PC-3 (cell line): ENCODE measurements around the gene SERPING1.

Experiments
- EZH2 ChIP-seq: fragments of 300-600 bp; sonication (generic); IDR thresholded peaks from one replicate; pipeline ENCODE4 v1.6.1; 2017; ENCODE audit warnings: antibody characterized with exemption, mild to moderate bottlenecking, low read length; ENCODE audit not compliant: unreplicated experiment
- TF ChIP-seq, protein P1 (sequence below): fragments of 300-600 bp; sonication (generic); conservative IDR thresholded peaks from 2 replicates; pipeline ENCODE4 v1.5.1; 2017; ENCODE audit warnings: antibody characterized with exemption, low read depth, mild to moderate bottlenecking, low read length

DNA sequence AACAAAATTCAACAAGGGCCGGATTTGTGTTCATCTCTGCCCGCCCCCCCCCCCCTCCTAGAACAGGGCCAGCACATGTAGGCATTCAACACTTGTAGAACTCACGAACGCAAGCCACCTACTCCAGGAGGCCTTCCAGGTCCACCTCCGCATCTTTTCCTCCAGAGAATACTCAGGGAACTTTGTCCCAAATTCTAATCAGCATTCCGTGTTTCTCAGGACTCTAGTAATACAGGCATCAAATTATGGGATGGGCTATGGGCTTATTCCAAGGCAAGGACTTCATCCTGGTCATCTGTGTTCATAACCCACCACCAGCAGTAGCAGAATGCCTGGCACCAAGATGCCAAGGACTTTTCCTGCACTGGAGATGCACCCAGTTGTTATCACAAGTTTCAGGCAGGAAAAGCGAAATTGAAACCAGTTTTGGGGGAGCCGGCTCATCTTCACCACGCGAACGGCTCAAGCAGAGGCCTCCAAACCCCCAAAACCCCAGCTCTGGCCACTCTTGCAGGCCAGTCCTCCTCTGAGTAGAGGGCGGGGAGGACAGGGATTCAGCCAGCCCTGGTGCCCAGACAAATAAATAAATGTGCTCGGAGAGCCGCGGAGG is 30.5 kb upstream of the SERPING1 start:
- TF ChIP-seq, protein P1, sequence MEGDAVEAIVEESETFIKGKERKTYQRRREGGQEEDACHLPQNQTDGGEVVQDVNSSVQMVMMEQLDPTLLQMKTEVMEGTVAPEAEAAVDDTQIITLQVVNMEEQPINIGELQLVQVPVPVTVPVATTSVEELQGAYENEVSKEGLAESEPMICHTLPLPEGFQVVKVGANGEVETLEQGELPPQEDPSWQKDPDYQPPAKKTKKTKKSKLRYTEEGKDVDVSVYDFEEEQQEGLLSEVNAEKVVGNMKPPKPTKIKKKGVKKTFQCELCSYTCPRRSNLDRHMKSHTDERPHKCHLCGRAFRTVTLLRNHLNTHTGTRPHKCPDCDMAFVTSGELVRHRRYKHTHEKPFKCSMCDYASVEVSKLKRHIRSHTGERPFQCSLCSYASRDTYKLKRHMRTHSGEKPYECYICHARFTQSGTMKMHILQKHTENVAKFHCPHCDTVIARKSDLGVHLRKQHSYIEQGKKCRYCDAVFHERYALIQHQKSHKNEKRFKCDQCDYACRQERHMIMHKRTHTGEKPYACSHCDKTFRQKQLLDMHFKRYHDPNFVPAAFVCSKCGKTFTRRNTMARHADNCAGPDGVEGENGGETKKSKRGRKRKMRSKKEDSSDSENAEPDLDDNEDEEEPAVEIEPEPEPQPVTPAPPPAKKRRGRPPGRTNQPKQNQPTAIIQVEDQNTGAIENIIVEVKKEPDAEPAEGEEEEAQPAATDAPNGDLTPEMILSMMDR = no peak
- TF ChIP-seq EZH2 = no peak
